Adipocyte (in vitro differentiated cells): ENCODE results near the gene CPXCR1.
"Not testable (repeated sequence)": the region's sequence is repeated elsewhere in the genome, so short reads cannot be mapped to it uniquely, and the experiment has no call there.

Experiments used
- DNase-seq: peaks from one replicate; pipeline ENCODE4 v3.0.0-alpha.2; 2015; ENCODE audit warnings: low read depth
- H3K27me3 ChIP-seq: replicated peaks from 2 replicates; pipeline ENCODE4 v1.7.0; 2013; ENCODE audit warnings: mild to moderate bottlenecking, low read length, moderate library complexity; ENCODE audit not compliant: control insufficient read depth, insufficient read depth
- H3K36me3 ChIP-seq: 2 replicates; pipeline ENCODE4 v1.7.0; 2013; ENCODE audit warnings: low read length, mild to moderate bottlenecking, moderate library complexity; ENCODE audit not compliant: control insufficient read depth, insufficient read depth, severe bottlenecking
- H3K4me1 ChIP-seq: 2 replicates; pipeline ENCODE4 v1.7.0; 2013; ENCODE audit warnings: mild to moderate bottlenecking, low read length, moderate library complexity; ENCODE audit not compliant: control insufficient read depth, insufficient read depth
- H3K4me3 ChIP-seq: 2 replicates; pipeline ENCODE4 v1.7.0; 2013; ENCODE audit warnings: mild to moderate bottlenecking, low read length, moderate library complexity
- H3K9ac ChIP-seq: 2 replicates; pipeline ENCODE4 v1.7.0; 2013; ENCODE audit warnings: mild to moderate bottlenecking, low read length, moderate library complexity
- H3K9me3 ChIP-seq: 2 replicates; pipeline ENCODE4 v1.7.0; 2013; ENCODE audit warnings: mild to moderate bottlenecking, low read length, moderate library complexity; ENCODE audit not compliant: control insufficient read depth

Gene CPXCR1

GRCh38 chrX:88746925-88747324 is at the start of gene CPXCR1:
Gene CPXCR1, plus strand, starts transcription at chrX:88747225. Its CDS starts 6,190 bp downstream, at chrX:88753415.
- H3K36me3 ChIP-seq: no peaks in the 10 kb centered on the region
- H3K9me3 ChIP-seq: no peaks in the 10 kb centered on the region
- no peaks in the 10 kb centered on the region for H3K27me3 ChIP-seq
- H3K9ac ChIP-seq: no peak within 1 kb of the TSS
- no peak for DNase-seq
- no peaks in the 10 kb centered on the region for H3K4me1 ChIP-seq
- no peak within 1 kb of the TSS for H3K4me3 ChIP-seq

- H3K36me3 ChIP-seq: no peaks in the 10 kb centered on the region
- peaks cover 3% of the 10 kb centered on the region for H3K9me3 ChIP-seq
- H3K9ac ChIP-seq: no peak overlapping the region
- DNase-seq: no peak
- H3K27me3 ChIP-seq: no peaks in the 10 kb centered on the region
- no peak overlapping the region for H3K4me3 ChIP-seq
- no peaks in the 10 kb centered on the region for H3K4me1 ChIP-seq
Observed at GRCh38 chrX:88735835-88736234, 11.2 kb upstream of the CPXCR1 start.

GRCh38 chrX:88746215-88746614 is 810 bp upstream of the CPXCR1 start:
- DNase-seq, H3K36me3 ChIP-seq, H3K9ac ChIP-seq, H3K9me3 ChIP-seq, H3K4me3 ChIP-seq, H3K27me3 ChIP-seq, H3K4me1 ChIP-seq: not testable (repeated sequence)

- H3K27me3 ChIP-seq, H3K36me3 ChIP-seq, DNase-seq, H3K4me1 ChIP-seq, H3K4me3 ChIP-seq, H3K9ac ChIP-seq, H3K9me3 ChIP-seq: not testable (repeated sequence)
Observed at GRCh38 chrX:88752339-88752738, 5.3 kb downstream of the CPXCR1 start.

GRCh38 chrX:88789825-88790224 is 42.8 kb downstream of the CPXCR1 start:
- Histone ChIP-seq H3K4me3 (no peak overlapping the region), H3K36me3 (no peaks in the 10 kb centered on the region), H3K9ac (no peak overlapping the region), H3K9me3 (peaks cover 14% of the 10 kb centered on the region), H3K27me3 (no peaks in the 10 kb centered on the region), H3K4me1 (no peaks in the 10 kb centered on the region)
- no peak for DNase-seq
